ENCODE data around the gene DSCAML1.

DNA sequence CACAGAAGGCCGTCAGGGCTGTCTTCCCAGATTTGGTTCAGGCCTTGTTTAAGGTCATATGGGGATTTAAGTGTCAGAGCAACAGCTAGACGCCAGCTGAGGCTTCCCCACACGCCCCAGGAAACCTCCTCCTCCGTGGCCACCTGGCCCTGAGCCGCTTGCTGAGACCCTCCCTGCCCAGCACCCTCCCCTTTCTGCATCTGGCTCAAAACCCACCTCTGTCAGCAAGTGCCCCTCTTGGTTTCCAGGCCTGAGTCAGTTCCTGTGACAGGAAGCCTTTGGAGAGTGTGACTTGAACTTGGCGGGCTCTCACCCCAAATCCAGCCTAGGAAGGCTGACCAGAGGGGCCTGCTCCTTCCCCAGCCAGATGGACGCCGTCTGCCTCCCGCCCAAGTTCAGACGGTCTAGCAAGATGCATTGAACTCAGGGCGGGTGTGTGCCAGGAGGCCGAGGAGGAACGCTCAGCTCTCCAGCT is 27.0 kb upstream of the DSCAML1 start:
- no peak for TF ChIP-seq EZH2 (IDR thresholded peaks at IDR 0.05; ENCODE audit: borderline replicate concordance, low read length)
- TF ChIP-seq, protein P1, sequence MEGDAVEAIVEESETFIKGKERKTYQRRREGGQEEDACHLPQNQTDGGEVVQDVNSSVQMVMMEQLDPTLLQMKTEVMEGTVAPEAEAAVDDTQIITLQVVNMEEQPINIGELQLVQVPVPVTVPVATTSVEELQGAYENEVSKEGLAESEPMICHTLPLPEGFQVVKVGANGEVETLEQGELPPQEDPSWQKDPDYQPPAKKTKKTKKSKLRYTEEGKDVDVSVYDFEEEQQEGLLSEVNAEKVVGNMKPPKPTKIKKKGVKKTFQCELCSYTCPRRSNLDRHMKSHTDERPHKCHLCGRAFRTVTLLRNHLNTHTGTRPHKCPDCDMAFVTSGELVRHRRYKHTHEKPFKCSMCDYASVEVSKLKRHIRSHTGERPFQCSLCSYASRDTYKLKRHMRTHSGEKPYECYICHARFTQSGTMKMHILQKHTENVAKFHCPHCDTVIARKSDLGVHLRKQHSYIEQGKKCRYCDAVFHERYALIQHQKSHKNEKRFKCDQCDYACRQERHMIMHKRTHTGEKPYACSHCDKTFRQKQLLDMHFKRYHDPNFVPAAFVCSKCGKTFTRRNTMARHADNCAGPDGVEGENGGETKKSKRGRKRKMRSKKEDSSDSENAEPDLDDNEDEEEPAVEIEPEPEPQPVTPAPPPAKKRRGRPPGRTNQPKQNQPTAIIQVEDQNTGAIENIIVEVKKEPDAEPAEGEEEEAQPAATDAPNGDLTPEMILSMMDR (IDR thresholded peaks at IDR 0.05; ENCODE audit: low read length) = no peak

Data from OCI-LY1 (cell line).